ENCODE data around the gene LMBR1L. TPM values are rescaled to one million over a fixed set of nuclear protein-coding genes. Genes with fewer than 3 reads are reported as not detected.

The LMBR1L gene
- total and polyA plus RNA-seq, 2 of the 13 experiments (the other 11 are each of a cell fraction or from before 2014, with no cell fraction given) = 12.2 to 65.9 TPM

- TF ChIP-seq NPAS2 (CRISPR knock-in tag; IDR thresholded peaks at IDR 0.05; ENCODE audit: borderline replicate concordance) (no peak), ZBTB34 (CRISPR knock-in tag; IDR thresholded peaks at IDR 0.05) (no peak), CAMTA2 (CRISPR knock-in tag; IDR thresholded peaks at IDR 0.05; ENCODE audit: borderline replicate concordance) (0 out of 2 replicates have a peak, but pooled peaks have one; percentile 75), MEF2D (CRISPR knock-in tag; IDR thresholded peaks at IDR 0.05) (peak; percentile 2; the same call in 1 of the 2 replicates), NR2C2 (CRISPR knock-in tag; IDR thresholded peaks at IDR 0.05; ENCODE audit: borderline replicate concordance) (no peak), TERF1 (CRISPR knock-in tag; IDR thresholded peaks at IDR 0.05) (no peak), ZNF558 (CRISPR knock-in tag; IDR thresholded peaks at IDR 0.05; ENCODE audit: borderline replicate concordance) (no peak; the same call in 1 of the 2 replicates), FUBP1 (CRISPR knock-in tag; IDR thresholded peaks at IDR 0.05; ENCODE audit: borderline replicate concordance) (no peak), ZSCAN22 (CRISPR knock-in tag; IDR thresholded peaks at IDR 0.05) (no peak), ZBTB1 (CRISPR knock-in tag; IDR thresholded peaks at IDR 0.05; ENCODE audit: borderline replicate concordance) (no peak), ZNF18 (CRISPR knock-in tag; IDR thresholded peaks at IDR 0.05; ENCODE audit: insufficient replicate concordance) (peak; percentile 69), PPARG (CRISPR knock-in tag; conservative IDR thresholded peaks at IDR 0.05) (no peak; the same call in 1 of the 2 replicates), ZNF550 (CRISPR knock-in tag; IDR thresholded peaks at IDR 0.05; ENCODE audit: borderline replicate concordance) (no peak), ZNF670 (CRISPR knock-in tag; IDR thresholded peaks at IDR 0.05; ENCODE audit: borderline replicate concordance) (0 out of 2 replicates have a peak, but pooled peaks have one; percentile 40), ZBTB46 (CRISPR knock-in tag; IDR thresholded peaks at IDR 0.05; ENCODE audit: borderline replicate concordance) (no peak), ZNF713 (CRISPR knock-in tag; IDR thresholded peaks at IDR 0.05) (no peak), ZNF513 (CRISPR knock-in tag; conservative IDR thresholded peaks at IDR 0.05) (no peak), SALL1 (CRISPR knock-in tag; IDR thresholded peaks at IDR 0.05) (peak; percentile 85; the same call in 1 of the 2 replicates)
These were observed 20.6 kb upstream of the LMBR1L start, which contains the start of gene TUBA1B (continued) for GRCh38 chr12:49131051-49131893.
